ENCODE measurements around the gene FLVCR1.
"Not testable (repeated sequence)": the region's sequence is repeated elsewhere in the genome, so short reads cannot be mapped to it uniquely, and the experiment has no call there.

The FLVCR1 gene

DNA sequence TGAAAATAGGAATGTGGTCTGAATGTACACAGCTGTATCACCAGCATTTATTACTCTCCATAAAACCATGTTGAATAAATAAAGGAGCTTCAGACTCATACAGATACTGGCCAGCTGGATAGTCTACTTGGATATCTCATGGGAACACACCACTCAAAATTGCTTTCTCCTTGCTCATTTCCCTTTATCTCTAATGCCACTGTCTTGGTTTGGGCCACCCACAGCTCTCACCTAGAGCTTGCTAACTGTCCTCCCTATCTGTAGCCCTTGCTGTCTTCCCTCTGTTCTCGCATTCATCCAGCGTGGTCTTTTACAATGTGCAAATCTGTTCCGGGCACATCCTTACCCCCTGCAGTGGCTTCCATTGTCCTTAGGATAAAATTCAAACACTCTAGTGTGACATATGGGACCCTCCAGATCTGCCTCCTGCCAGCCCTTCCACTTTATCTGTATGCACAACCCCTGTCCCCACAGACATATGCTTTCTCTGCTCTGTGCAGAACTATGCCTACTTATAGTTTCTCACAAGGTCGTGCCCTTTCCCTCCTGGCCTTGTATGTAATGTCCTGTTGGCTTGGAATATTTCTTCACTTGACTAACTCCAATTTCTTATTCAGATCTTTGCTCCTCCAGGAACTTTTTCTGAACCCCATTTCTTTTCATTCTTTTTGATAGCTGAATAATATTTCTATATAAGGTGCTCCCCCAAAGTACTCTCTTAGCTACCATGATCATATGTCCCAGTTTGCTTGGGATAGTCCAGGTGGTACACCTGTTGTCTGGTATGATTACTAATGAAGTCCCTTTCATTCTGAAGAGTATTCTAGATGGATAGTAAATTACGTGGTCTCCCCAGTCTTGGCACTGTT, 2.9 kb downstream of the FLVCR1 start:
- no peak for DNase-seq (ENCODE audit: low spot score)

DNA sequence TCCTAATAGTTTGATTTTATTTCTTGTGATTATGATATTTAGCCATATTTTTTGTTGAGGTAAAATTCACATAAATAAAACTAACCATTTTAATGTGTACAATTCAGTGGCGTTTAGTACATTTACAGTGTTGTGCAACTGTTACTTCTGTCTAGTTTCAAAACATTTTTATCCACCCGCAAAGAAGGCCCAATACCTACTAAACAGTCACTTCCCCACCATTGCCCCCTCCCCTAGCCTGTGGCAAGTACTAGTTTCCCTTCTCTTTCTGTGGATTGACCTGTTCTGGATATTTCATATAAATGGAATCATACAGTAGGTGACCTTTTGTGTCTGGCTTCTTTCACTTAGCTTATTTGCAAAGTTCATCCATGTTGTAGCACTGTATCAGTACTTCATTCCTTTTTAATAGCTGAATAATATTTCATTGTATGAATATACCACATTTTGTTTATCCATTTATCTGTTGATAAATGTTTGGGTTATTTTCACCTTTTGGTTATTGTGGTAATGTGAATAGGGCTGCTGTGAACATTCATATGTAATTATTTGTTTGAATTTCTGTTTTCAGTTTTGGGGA, 4.1 kb downstream of the FLVCR1 start:
- DNase-seq (ENCODE audit: low spot score) = no peak

DNA sequence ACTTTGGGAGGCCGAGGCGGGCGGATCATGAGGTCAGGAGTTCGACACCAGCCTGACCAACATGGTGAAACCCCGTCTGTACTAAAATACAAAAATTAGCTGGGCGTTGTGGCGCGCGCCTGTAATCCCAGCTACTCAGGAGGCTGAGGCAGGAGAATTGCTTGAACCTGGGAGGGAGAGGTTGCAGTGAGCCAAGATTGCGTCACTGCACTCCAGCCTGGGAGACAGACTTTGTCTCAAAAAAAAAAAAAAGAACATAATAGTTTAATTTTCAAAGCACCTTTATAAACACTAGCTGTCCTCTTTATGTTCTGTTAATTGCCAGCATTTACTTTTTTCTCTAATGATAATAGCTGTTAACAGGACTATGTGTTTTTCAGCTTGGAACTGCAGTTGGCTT, 5.3 kb downstream of the FLVCR1 start:
- not testable (repeated sequence) for DNase-seq (ENCODE audit: low spot score)

DNA sequence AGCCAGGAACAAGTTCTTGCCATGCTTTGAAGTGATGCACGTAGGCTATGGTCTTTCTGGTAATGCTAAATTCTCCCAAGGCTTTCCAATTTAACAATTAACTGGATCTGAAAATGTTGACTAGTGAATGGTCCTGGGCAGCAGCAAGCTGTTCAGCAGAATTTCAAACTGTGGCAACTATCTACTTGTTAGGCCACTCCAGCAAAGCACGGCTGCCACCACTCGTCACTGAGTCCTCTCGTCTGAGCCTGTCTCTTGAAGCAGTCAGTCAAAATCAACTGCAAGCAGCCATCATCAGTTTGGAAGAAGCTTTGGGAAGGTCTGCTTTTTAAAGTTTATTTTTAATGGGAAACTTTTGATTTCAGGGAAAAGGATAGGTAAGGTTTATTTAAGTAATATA, 6.1 kb downstream of the FLVCR1 start:
- peak; percentile 23 for DNase-seq (ENCODE audit: low spot score)

DNA sequence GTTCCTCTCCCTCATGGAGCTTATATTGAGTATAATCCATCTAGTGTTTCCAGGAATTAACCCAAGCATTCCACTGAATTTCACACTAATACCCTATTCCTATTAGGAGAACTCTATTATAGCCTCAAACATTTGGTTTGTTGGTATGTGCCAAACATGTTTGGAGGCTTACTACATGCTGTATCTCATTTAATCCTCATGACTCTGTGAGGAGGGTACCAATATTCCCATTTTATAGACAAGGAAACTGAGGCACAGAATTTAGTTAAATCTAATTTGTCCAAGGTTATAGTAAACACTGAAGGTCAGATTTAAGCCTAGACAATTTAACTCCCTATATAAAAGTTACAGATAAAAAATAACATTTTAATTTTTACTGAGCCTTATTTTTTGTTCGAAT, 9.1 kb downstream of the FLVCR1 start:
- no peak for DNase-seq (ENCODE audit: low spot score)

DNA sequence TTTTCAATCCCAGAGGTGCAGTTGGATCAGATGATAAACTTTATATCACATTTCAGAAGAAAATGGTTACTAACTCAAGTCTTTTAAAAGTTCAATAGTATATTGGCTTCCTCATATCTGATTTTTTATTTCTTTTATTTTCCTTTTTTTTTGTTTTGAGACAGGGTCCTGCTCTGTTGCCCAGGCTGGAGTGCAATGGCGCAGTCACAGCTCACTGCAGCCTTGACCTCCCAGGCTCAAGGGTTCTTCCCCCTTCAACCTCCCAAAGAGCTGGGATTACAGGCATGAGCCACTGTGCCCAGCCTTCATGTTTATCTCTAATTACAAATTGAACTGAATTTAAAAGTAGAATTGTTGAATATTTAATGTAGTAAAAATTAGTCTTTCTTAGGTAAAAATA, 13.9 kb downstream of the FLVCR1 start:
- no peak for DNase-seq (ENCODE audit: low spot score)

DNA sequence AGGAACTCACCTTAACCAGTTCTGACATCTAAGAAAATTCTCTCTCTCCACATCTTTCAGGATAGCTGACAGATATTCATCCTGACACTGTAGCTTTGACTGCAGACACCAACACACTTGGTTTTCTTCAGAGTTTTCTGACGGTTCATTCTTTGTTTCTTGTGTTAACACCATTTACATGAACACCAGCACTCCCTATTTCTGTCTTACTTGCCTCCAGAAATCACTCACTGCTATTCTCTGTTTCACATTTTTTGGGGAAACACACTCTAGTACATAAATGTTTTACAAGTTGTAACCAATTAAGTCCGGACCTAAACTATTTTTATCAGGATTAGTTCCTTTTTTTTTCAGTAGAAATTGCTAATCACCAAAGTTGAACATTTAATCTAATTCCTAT, 15.4 kb downstream of the FLVCR1 start:
- no peak for DNase-seq (ENCODE audit: low spot score)

DNA sequence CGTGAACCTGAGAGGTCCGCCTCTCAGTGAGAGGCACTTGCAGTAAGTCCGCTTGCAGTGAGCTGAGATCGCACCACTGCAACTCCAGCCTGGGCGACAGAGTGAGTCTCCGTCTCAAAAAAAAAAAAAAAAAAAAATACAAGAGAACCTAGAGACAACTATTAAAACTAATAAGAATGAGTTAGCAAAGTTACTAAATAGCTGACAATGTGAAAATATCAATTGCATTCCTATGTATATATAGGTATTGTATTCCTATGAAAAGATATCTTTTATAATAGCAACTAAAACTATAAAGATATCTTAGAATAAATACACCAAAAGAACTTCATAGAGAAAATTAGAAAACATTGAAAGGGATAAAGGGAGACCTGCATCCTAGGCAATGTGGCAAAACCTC, 20.3 kb downstream of the FLVCR1 start:
- no peak for DNase-seq (ENCODE audit: low spot score)

DNA sequence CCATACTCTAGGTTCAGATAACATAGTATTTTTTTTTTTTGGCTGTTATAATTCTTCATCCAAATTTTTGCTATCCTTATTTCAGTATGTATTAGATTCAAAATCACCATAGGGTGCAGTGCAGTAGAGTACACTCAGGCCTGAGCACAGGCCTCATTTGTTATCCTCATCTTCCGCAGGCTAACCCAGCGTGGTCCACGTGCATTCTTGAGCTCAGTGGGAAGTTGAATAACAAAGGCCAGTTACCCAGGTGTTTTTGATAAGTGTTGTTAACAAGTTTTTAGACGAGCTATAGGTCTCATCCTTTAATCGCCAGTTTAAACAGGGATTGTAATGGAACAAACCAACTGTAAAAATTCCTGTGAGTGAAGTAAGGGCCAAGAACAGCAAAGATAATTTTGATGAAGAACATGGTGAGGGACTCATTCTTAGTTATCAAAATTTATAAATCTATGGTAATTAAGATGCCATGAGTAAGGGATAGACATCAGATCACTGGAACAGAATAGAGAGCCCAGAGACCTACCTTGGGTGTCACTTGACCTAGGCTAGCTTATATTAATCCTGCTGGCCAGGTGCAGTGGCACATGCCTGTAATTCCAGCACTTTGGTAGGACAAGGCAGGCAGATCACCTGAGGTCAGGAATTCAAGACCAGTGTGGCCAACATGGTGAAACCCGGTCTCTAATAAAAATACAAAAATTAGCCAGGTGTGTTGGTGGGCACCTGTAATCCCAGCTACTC, 22.0 kb downstream of the FLVCR1 start:
- DNase-seq (ENCODE audit: low spot score) = no peak

DNA sequence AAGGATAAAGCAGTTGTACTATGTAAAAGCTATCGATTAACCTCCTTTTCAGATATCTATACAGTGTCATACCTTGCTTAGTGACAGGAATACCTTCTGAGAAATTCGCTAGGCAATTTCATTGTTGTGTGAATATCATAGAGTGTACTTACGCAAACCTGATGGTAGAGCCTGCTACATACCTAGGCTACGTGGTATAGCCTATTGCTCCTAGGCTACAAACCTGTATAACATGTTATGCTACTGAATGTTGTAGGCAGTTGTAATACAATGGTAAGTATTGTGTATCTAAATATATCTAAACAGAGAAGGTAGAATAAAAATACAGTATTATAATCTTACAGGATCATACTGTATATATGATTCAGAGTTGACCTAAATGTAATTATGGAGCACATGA, 26.5 kb downstream of the FLVCR1 start:
- no peak for DNase-seq (ENCODE audit: low spot score)

DNA sequence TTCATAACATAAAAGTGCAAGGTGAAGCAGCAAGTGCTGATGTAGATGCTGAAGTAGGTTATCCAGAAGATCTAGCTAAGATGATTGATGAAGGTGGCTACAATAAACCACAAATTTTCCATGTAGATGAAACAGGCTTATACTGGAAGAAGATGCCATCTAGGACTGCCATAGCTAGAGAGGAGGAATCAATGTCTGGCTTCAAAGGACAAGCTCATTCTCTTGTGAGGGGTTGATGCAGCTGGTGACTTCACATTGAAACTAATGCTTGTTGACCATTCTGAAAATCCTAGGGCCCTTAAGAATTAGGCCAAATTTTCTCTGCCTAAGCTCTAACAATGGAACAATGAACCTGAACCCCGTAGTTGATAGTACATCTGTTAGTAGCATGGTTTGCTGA, 34.0 kb downstream of the FLVCR1 start:
- no peak for DNase-seq (ENCODE audit: low spot score)

DNA sequence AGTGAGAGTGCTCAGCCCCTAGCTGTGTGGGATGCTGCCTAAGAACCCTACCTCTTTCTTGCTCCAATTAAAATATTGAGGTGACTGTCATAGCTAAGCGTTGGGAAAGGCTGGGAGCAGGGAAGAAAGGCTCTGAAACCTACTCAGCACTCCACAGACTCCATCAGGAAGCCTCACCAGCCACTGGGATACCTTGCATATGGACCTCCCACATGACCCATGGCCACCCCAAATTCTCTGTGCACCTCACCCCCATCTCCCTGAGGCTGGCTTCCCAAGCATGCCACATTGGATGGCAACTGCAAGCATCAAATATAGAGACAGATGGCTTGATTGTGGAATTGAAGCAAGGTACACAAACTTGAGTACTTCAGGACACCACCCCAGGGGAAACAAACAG, 41.8 kb downstream of the FLVCR1 start:
- DNase-seq (ENCODE audit: low spot score) = no peak

DNA sequence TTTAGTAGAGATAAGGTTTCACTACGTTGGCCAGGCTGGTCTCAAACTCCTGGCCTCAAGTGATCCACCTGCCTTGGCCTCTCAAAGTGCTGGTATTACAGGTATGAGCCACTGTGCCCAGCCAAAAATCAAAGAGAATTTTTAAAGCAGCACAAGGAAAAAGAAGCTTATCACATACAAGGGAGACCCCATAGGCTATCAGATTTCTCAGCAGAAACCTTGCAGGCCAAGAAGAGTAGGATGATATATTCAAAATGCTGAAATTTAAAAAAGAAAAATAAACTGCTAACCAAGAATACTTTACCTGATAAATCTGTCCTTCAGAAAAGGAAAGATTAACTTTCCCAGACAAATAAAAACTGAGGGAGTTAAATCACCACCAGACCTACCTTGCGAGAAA, 43.2 kb downstream of the FLVCR1 start:
- DNase-seq (ENCODE audit: low spot score) = no peak

DNA sequence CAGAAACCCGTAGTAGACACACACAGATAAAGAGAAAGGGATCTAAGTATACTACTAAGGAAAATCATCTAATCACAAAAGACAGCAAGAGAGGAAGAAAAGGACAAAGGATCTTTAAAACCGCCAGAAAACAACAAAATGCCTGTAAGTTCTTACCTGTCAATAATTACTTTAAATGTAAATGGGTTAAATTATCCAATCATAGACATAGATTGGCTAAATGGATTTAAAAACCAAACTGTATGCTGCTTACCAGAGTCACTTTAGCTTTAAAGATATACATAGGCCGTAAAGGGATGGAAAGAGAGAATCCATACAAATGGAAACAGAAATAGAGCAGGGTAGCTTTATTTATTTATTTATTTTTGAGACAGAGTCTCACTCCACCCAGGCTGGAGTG, 44.0 kb downstream of the FLVCR1 start:
- DNase-seq (ENCODE audit: low spot score) = no peak

DNA sequence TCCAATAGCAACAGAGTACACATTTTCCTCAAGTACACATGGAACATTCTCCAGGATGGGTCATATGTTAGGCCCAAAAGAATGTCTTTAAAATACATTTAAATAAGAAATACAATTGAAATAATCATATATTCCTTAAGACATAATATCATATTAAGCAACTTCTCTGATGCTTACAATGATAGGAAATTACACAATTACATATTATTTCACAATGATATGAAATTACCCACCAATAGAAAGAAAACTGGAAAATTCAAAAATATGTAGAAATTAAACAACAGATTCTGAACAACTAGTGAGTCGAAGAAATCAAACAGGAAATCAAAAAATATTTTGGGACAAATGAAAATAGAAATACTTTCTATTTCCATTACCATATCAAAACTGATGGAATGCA, 45.6 kb downstream of the FLVCR1 start:
- DNase-seq (ENCODE audit: low spot score) = no peak

DNA sequence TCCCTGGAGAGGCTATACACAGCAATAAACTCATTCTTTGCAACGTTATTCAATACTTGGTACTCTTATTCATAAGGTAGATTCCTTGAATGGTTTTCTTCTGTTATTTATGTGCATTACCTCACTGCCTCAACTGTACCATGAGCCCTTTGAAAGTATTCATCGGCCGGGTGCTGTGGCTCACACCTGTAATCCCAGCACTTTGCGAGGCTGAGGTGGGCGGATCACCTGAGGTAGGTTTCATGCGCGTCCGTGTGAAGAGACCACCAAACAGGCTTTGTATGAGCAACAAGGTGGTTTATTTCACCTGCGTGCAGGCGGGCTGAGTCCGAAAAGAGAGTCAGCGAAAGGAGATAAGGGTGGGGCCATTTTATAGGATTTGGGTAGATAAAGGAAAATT, 50.0 kb downstream of the FLVCR1 start:
- not testable (repeated sequence) for DNase-seq (ENCODE audit: low spot score)

DNA sequence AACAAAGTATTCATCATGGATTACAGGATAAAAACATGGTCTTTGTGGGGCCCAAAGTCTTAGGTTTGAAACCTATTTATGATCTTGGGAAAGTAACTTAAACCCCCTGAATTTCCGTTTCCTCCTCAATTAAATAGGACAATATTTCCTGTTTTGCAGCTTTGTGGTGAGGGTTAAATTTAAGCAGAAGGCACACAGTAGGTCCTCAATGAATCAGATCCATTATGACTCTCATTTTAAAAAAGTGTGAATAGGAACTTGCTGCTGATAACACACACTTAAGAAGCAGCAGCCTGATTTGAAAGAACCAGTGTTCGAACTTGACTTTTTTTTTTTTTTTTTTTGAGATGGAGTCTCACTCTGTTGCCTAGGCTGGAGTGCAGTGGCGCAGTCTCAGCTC, 50.9 kb downstream of the FLVCR1 start:
- no peak for DNase-seq (ENCODE audit: low spot score)

DNA sequence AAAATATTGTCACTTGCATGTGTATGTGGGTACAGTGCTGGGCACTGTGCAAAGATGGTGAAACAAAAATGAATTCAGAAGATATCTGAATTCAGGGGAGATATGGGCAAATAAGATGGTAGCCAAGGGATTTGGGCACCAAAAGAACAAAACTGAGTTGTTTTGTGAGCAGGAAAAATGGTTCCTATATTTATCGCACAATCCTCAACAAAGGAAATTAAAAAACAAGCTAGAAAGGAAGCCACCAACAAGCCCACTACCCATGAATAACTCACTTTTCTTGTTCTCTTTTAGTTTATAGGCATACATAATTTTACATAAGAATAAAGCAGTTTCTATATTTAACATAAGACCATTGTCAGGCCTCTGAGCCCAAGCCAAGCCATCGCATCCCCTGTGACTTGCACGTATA, 51.6 kb downstream of the FLVCR1 start:
- no peak for DNase-seq (ENCODE audit: low spot score)

DNA sequence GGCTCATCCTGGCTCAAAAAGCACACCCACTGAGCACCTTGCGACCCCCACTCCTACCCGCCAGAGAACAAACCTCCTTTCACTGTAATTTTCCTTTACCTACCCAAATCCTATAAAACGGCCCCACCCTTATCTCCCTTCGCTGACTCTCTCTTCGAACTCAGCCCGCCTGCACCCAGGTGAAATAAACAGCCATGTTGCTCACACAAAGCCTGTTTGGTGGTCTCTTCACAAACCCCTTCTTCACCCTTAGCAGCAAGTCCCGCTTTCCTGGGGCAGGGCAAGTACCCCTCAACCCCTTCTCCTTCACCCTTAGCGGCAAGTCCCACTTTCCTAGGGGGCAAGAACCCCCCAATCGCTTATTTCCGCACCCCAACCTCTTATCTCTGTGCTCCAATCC, 52.1 kb downstream of the FLVCR1 start:
- DNase-seq (ENCODE audit: low spot score) = not testable (repeated sequence)

DNA sequence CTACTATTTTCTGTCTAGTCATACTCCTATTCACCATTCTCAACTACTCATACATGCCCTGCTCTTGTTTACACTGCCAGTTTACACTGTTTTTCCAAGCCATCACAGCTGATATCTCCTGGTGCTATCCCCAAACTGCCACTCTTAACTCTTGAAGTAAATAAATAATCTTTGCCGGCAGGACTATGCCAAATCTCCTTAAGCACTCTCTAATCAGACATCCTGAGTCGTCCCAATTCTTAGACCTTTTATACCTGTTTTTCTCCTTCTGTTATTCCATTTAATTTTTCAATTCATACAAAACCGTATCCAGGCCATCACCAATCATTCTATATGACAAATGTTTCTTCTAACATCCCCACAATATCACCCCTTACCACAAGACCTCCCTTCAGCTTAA, 55.6 kb downstream of the FLVCR1 start:
- not testable (repeated sequence) for DNase-seq (ENCODE audit: low spot score)

DNA sequence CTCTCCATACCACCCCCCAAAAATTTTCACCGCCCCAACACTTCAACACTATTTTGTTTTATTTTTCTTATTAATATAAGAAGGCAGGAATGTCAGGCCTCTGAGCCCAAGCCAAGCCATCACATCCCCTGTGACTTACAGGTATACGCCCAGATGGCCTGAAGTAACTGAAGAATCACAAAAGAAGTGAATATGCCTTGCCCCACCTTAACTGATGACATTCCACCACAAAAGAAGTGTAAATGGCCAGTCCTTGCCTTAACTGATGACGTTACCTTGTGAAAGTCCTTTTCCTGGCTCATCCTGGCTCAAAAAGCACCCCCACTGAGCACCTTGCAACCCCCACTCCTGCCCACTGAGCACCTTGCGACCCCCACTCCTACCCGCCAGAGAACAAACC, 56.0 kb downstream of the FLVCR1 start:
- not testable (repeated sequence) for DNase-seq (ENCODE audit: low spot score)

DNA sequence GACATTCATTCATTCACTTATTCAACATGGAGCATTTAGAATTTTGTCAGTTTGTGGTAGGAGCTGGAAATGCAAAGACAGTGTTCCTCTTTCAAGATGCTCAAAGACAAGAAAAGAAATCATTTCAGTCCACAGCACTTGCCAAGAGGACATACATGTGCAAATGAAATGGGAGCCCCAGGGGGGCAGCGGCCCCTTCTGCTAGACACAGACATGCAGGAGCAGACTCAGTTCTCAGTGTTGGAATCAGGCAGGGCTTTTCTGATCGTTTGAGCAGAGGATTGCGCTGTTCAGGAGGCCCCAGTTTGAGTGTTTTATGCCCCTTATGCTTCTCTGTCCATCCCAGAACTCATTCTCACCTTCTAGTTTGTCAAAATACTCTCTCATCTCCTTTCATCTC, 56.7 kb downstream of the FLVCR1 start:
- DNase-seq (ENCODE audit: low spot score) = no peak

Measured in Ammon's horn (tissue), 1 donor.